Stimulated activated CD8-positive, alpha-beta memory T cell treated with anti-CD3 and anti-CD28 coated beads, Interleukin-12 subunit alpha, Interleukin-12 subunit beta, amount 100 ng/mL, for 24 hours (primary cell): ENCODE measurements around the gene CAMKMT.

ENCODE experiments used
- DNase-seq: peaks from one replicate; pipeline ENCODE4 v3.0.0-alpha.2; 2020; ENCODE audit errors: extremely low read depth

CAMKMT gene

GRCh38 chr2:44361330-44362206 lies at the start of gene CAMKMT, which contains the start of gene PREPL:
TSS of gene CAMKMT (plus strand) at chr2:44361947.
TSS of gene PREPL (minus strand) at chr2:44361494. CDS start at chr2:44346342, 15,152 bp downstream.
- DNase-seq = peak; percentile 91

GRCh38 chr2:44314362-44314761 lies 47.4 kb upstream of the CAMKMT start:
- DNase-seq = no peak

GRCh38 chr2:44315945-44316344 lies 45.8 kb upstream of the CAMKMT start:
- no peak for DNase-seq

- DNase-seq = no peak
Measured at GRCh38 chr2:44320832-44321231, 40.9 kb upstream of the CAMKMT start.

GRCh38 chr2:44321360-44321759 lies 40.4 kb upstream of the CAMKMT start:
- no peak for DNase-seq

- no peak for DNase-seq
Measured at GRCh38 chr2:44324971-44325426, 36.7 kb upstream of the CAMKMT start.

GRCh38 chr2:44325897-44326296 lies 35.9 kb upstream of the CAMKMT start:
- DNase-seq = no peak

GRCh38 chr2:44326548-44327264 lies 35.0 kb upstream of the CAMKMT start:
- no peak for DNase-seq

- DNase-seq = no peak
Measured at GRCh38 chr2:44328750-44329149, 33.0 kb upstream of the CAMKMT start.

- no peak for DNase-seq
Measured at GRCh38 chr2:44329343-44329742, 32.4 kb upstream of the CAMKMT start.

- no peak for DNase-seq
Measured at GRCh38 chr2:44330801-44331200, 30.9 kb upstream of the CAMKMT start.

- DNase-seq = no peak
Measured at GRCh38 chr2:44333994-44334393, 27.8 kb upstream of the CAMKMT start.

GRCh38 chr2:44335806-44336538 lies 25.8 kb upstream of the CAMKMT start:
- DNase-seq = no peak

- no peak for DNase-seq
Measured at GRCh38 chr2:44342854-44343253, 18.9 kb upstream of the CAMKMT start.

- DNase-seq = no peak
Measured at GRCh38 chr2:44347526-44347925, 14.2 kb upstream of the CAMKMT start.

- DNase-seq = no peak
Measured at GRCh38 chr2:44348400-44348799, 13.3 kb upstream of the CAMKMT start.

- DNase-seq = no peak
Measured at GRCh38 chr2:44349506-44349905, 12.2 kb upstream of the CAMKMT start.

- no peak for DNase-seq
Measured at GRCh38 chr2:44351088-44351487, 10.7 kb upstream of the CAMKMT start.

- DNase-seq = no peak
Measured at GRCh38 chr2:44351676-44352075, 10.1 kb upstream of the CAMKMT start.

GRCh38 chr2:44352510-44352909 lies 9.2 kb upstream of the CAMKMT start:
- DNase-seq = no peak

GRCh38 chr2:44354761-44355160 lies 7.0 kb upstream of the CAMKMT start:
- no peak for DNase-seq

- DNase-seq = no peak
Measured at GRCh38 chr2:44358503-44358902, 3.2 kb upstream of the CAMKMT start.
